Measurements from ENCODE around the gene PGLYRP3. TPM values are rescaled to one million over a fixed set of nuclear protein-coding genes. Genes with fewer than 3 reads are reported as not detected.

Gene PGLYRP3
- total and polyA plus RNA-seq, 2 of the 8 experiments (the other 6 are each of a cell fraction or from before 2014, with no cell fraction given), result not detected

GRCh38 chr1:153265457-153265856 lies 47.3 kb downstream of the PGLYRP3 start (continued):
- TF ChIP-seq CHD7 (IDR thresholded peaks at IDR 0.05; ENCODE audit: insufficient replicate concordance, low read length), result no peak
- no peak for TF ChIP-seq ASH2L (IDR thresholded peaks at IDR 0.05; ENCODE audit: low read length)
- no peak for TF ChIP-seq TEAD4 (IDR thresholded peaks at IDR 0.05; ENCODE audit: low read depth, low read length)
- no peak for TF ChIP-seq SRF (IDR thresholded peaks at IDR 0.05; ENCODE audit: low read depth, low read length)
- no peak for TF ChIP-seq HDAC2 (IDR thresholded peaks at IDR 0.05; ENCODE audit: borderline replicate concordance in 1 of 2, low read depth in 2 of 2, low read length in 2 of 2)
- no peak for TF ChIP-seq RAD21 (IDR thresholded peaks at IDR 0.05 in 1 of 2, conservative IDR thresholded peaks at IDR 0.05 in 1 of 2; ENCODE audit: low read depth in 2 of 2, low read length in 2 of 2)
- TF ChIP-seq RXRA (IDR thresholded peaks at IDR 0.05; ENCODE audit: insufficient read depth, low read depth, low read length), result no peak
- no peak for TF ChIP-seq SP2 (IDR thresholded peaks at IDR 0.05; ENCODE audit: low read length)
- TF ChIP-seq CBX5 (IDR thresholded peaks at IDR 0.05; ENCODE audit: low read depth, low read length), result no peak
- no peak for TF ChIP-seq CBX8 (IDR thresholded peaks at IDR 0.05; ENCODE audit: borderline replicate concordance, low read depth, low read length)
- TF ChIP-seq YY1 (IDR thresholded peaks at IDR 0.05; ENCODE audit: low read depth, low read length), result no peak
- TF ChIP-seq TCF12 (IDR thresholded peaks at IDR 0.05; ENCODE audit: low read depth, low read length), result no peak

All from H1 (cell line).